Neural crest cell (in vitro differentiated cells): ENCODE results near the gene SCAI. TPM values are rescaled to one million over a fixed set of nuclear protein-coding genes. Genes with fewer than 3 reads are reported as not detected.
"Not testable (repeated sequence)": the region's sequence is repeated elsewhere in the genome, so short reads cannot be mapped to it uniquely, and the experiment has no call there.

Experiments
- DNase-seq: peaks from one replicate; pipeline ENCODE4 v3.0.0; 2021; ENCODE audit warnings: low read depth, mixed read lengths, low spot score
- H3K27ac Mint-ChIP-seq: one replicate; pipeline ENCODE4 v1.8.0; 2021; ENCODE audit warnings: mild to moderate bottlenecking, mixed read lengths; ENCODE audit not compliant: unreplicated experiment
- H3K27me3 Mint-ChIP-seq: 2 replicates; pipeline ENCODE4 v1.8.0; 2021; ENCODE audit warnings: low read depth, mild to moderate bottlenecking, mixed read lengths
- H3K36me3 Mint-ChIP-seq: 2 replicates; pipeline ENCODE4 v1.8.0; 2021; ENCODE audit warnings: low read depth, mild to moderate bottlenecking, mixed read lengths
- H3K4me1 Mint-ChIP-seq: 2 replicates; pipeline ENCODE4 v1.8.0; 2021; ENCODE audit warnings: mixed read lengths
- H3K4me3 Mint-ChIP-seq: one replicate; pipeline ENCODE4 v1.8.0; 2021; ENCODE audit warnings: mild to moderate bottlenecking, mixed read lengths
- H3K9me3 Mint-ChIP-seq: 2 replicates; pipeline ENCODE4 v1.8.0; 2021; ENCODE audit warnings: mixed read lengths
- total RNA-seq: library from RNA; stranded (reverse); gene quantifications from 2 replicates; pipeline ENCODE4 v1.2.1, GENCODE V29; 2021
- TF ChIP-seq, protein P1 (sequence below): fragments of 200-600 bp; sonication (generic); conservative IDR thresholded peaks from 2 replicates; pipeline ENCODE4 v1.5.0; 2021; ENCODE audit warnings: antibody characterized with exemption, mild to moderate bottlenecking

SCAI gene
- total RNA-seq, 1 donor from 2014 or later: 13.1 TPM

DNA sequence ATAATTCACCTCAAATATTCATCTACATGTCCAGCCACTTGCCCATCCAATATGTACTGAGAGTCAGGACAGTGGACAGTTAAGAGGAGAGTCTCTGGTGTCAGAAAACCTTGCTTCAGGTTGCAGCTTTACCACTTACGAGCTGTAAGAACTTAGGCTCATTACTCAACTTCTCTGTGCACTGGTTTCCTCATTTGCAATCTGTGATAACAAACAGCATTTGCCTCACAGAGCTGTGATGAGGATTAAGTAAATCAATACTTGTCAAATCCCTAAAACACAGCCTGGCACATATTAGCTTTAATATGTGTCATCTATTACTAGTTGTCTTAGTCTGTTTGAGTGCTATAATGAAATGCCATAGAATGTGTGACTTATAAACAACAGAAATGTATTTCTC lies 211.0 kb downstream of the SCAI start:
- TF ChIP-seq, protein P1, sequence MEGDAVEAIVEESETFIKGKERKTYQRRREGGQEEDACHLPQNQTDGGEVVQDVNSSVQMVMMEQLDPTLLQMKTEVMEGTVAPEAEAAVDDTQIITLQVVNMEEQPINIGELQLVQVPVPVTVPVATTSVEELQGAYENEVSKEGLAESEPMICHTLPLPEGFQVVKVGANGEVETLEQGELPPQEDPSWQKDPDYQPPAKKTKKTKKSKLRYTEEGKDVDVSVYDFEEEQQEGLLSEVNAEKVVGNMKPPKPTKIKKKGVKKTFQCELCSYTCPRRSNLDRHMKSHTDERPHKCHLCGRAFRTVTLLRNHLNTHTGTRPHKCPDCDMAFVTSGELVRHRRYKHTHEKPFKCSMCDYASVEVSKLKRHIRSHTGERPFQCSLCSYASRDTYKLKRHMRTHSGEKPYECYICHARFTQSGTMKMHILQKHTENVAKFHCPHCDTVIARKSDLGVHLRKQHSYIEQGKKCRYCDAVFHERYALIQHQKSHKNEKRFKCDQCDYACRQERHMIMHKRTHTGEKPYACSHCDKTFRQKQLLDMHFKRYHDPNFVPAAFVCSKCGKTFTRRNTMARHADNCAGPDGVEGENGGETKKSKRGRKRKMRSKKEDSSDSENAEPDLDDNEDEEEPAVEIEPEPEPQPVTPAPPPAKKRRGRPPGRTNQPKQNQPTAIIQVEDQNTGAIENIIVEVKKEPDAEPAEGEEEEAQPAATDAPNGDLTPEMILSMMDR: no peak
- no peak overlapping the region for H3K4me3 Mint-ChIP-seq

DNA sequence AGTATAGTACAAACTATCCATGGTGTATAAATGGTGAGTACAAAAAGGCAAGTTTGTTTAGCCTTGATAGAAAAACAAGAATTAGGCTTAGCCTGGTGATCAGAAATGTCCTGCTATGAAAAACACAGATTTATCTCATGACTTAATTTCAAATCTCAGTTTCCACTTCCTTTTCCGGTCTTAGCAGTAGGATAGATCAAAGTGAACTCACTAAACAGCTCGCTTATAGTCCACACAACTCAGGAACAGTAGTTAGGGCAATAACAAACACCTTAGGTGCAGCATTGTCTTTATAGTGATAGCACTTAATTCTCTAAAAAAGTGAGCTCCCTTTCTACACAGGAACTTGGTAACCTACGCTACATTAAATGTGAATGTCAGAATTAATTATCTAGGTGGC lies 213.9 kb downstream of the SCAI start:
- Mint-ChIP-seq H3K27ac (no peak overlapping the region), H3K4me3 (no peak overlapping the region), H3K9me3 (no peaks in the 10 kb centered on the region), H3K27me3 (no peaks in the 10 kb centered on the region), H3K4me1 (no peaks in the 10 kb centered on the region), H3K36me3 (peaks cover 2% of the 10 kb centered on the region)
- no peak for DNase-seq
- TF ChIP-seq, protein P1: no peak

More for the DNA sequence above, 211.0 kb downstream of the SCAI start:
- DNase-seq: no peak
- Mint-ChIP-seq H3K4me1 (no peaks in the 10 kb centered on the region), H3K36me3 (peaks cover 2% of the 10 kb centered on the region), H3K27me3 (no peaks in the 10 kb centered on the region), H3K9me3 (no peaks in the 10 kb centered on the region), H3K27ac (no peak overlapping the region)

DNA sequence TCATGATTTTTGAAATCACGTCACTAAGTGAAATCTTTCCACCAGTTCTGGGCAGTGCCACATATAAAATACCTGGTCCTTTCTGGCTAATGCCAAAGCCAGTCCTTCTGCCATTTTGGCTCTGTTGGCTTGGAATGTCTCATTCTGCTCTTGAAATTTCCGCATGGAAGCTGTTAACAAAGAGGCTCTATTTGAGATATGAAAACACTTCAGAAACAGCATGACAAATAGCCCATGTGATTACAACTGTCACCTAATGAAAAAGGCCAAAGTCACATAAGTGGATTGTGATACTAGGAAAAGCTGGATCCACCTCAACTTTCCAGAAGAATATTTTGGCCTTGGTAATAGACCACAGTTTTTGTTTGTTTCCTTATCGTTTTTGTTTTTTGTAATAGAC lies 215.2 kb downstream of the SCAI start:
- Mint-ChIP-seq H3K36me3 (peaks cover 2% of the 10 kb centered on the region), H3K27ac (no peak overlapping the region), H3K4me3 (no peak overlapping the region), H3K4me1 (no peaks in the 10 kb centered on the region), H3K27me3 (no peaks in the 10 kb centered on the region), H3K9me3 (no peaks in the 10 kb centered on the region)
- DNase-seq: no peak
- TF ChIP-seq, protein P1: no peak

DNA sequence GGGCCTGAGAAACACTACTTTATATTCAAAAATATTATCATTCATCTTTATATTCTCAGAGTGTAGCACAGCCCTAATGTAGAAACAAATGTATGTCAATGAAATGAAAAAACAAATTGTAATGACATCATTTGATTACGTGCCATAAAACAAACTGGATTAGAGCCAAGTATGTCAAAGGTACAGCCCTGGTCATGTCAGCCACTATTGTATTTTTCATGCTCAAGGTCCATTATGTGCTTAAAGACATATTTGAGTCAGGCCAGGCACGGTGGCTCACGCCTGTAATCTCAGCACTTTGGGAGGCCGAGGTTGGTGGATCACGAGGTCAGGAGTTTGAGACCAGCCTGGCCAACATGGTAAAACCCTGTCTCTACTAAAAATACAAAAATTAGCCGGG lies 222.9 kb downstream of the SCAI start:
- not testable (repeated sequence) for H3K36me3 Mint-ChIP-seq, H3K4me3 Mint-ChIP-seq, DNase-seq, H3K27ac Mint-ChIP-seq, H3K9me3 Mint-ChIP-seq, H3K27me3 Mint-ChIP-seq, H3K4me1 Mint-ChIP-seq

DNA sequence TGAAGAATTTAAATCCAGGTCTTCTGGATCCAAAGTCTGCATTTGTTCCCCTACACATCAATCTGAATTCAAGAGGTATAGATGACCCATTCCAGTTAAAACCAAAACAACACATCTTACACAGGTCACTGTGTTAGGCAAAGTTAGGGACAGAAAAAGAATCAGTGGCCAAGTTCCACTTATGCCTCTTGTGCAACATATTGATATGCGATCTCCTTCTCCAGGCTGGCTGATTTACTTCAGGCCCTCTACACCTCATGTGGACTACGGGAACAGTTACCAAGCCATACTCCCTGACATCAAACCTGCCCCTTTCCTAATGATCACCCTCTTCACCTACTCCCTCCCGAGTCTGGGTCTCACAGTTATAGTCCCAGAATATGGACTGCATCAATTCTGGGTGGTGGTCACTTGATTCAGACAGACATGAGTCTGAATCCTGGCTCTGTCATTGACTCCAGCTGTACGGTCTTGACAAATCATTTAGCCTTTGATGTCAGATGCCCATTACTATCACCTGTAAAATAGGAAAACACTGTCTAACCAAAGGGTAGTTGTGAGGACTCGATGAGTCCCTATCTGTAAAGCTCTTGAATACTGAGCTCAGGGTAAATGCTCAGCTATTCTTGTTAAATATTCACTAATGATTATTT lies 228.4 kb downstream of the SCAI start:
- H3K27ac Mint-ChIP-seq: peak overlapping the region; percentile 21
- DNase-seq: no peak
- H3K4me3 Mint-ChIP-seq: no peak overlapping the region

DNA sequence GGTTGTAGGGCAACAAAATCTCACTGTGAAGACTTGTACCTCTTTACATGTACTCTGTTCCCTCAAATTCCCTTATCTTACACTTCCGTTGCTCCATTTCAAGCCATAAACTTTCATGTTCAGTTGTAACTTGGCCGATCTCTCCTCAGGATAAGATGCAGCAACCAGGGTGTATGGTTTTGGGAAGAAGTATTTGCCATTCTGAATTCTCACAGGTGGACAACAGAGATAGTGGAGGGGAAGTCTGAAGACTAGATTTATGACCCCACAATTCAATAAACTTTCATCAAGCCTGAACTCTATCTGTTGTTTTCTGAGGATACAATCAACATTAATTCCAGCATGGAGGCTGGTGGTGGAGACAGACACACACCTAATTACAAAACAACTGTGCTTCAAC lies 229.9 kb downstream of the SCAI start:
- TF ChIP-seq, protein P1: no peak
- Mint-ChIP-seq H3K4me1 (peaks cover 4% of the 10 kb centered on the region), H3K36me3 (peaks cover 16% of the 10 kb centered on the region), H3K4me3 (no peak overlapping the region), H3K9me3 (no peaks in the 10 kb centered on the region), H3K27me3 (no peaks in the 10 kb centered on the region), H3K27ac (no peak overlapping the region)
- no peak for DNase-seq

More for the DNA sequence above, 228.4 kb downstream of the SCAI start:
- Mint-ChIP-seq H3K27me3 (no peaks in the 10 kb centered on the region), H3K4me1 (peaks cover 4% of the 10 kb centered on the region), H3K9me3 (no peaks in the 10 kb centered on the region), H3K36me3 (peaks cover 18% of the 10 kb centered on the region)
- TF ChIP-seq, protein P1: no peak
